Left lung (tissue), 10 donors: ENCODE results near the gene GNA12. TPM values are rescaled to one million over a fixed set of nuclear protein-coding genes. Genes with fewer than 3 reads are reported as not detected.
A peak's percentile ranks its signal among the peaks of the same experiment; 100 is the strongest.

Source experiments
- ATAC-seq: fragments of 200-7000 bp; cut with Tn5 transposase; one replicate; pipeline ENCODE4 v1.9.1; 2020; ENCODE audit warnings: moderate library complexity
- DNase-seq, 4 donors: peaks; one replicate each; pipeline ENCODE4 v3.0.0-alpha.2; 2013 to 2020
- H3K27ac ChIP-seq, 2 donors: fragments of 200-600 bp; sonication (generic) in 1 of 2; one replicate each; pipeline versions ENCODE4 v1.5.0 to v1.8.0; 2020 to 2021
- H3K27me3 ChIP-seq, 2 donors: fragments of 200-600 bp; sonication (generic) in 1 of 2; one replicate each; pipeline versions ENCODE4 v1.5.0 to v1.8.0; 2020 to 2021
- H3K36me3 ChIP-seq, 2 donors: fragments of 200-600 bp; sonication (generic) in 1 of 2; one replicate each; pipeline versions ENCODE4 v1.5.0 to v1.8.0; 2020 to 2021
- H3K4me1 ChIP-seq, 2 donors: fragments of 200-600 bp; one replicate each; pipeline ENCODE4 v1.8.0; 2021
- H3K4me3 ChIP-seq, 2 donors: fragments of 200-600 bp; sonication (generic) in 1 of 2; one replicate each; pipeline versions ENCODE4 v1.5.0 to v1.8.0; 2020 to 2021; ENCODE audit warnings: mild to moderate bottlenecking in 1 of 2
- H3K9me3 ChIP-seq, 2 donors: fragments of 200-600 bp; sonication (generic) in 1 of 2; one replicate each; pipeline versions ENCODE4 v1.5.0 to v1.8.0; 2020 to 2021
- intact Hi-C, 2 donors: fragments of 100-400 bp; cut with DNase I; formaldehyde crosslinking; loops; one replicate each; pipeline versions ENCODE4 v1.11.2 to v1.14.2; 2022
- polyA plus RNA-seq, 6 donors: library from polyadenylated mRNA; unstranded; fragments of 120-200 nt; gene quantifications; one replicate each; pipeline ENCODE4 v1.2.1, GENCODE V29; 2013; ENCODE audit not compliant: insufficient read length in 6 of 6
- total RNA-seq, 2 donors: library from RNA; stranded (reverse); fragmentation: NEBNext Ultra II Directional; extraction: Animal tissue kit (Norgen Biotek cat#: 25700); gene quantifications; one replicate each; pipeline ENCODE4 v1.2.1, GENCODE V29; 2021
- TF ChIP-seq, protein P1 (sequence below), 2 donors: fragments of 200-600 bp; sonication (generic) in 1 of 2; IDR thresholded peaks; one replicate each; pipeline versions ENCODE4 v1.5.0 to v1.8.0; 2021; ENCODE audit warnings: antibody characterized with exemption in 2 of 2
- donor health status: DM: no; HTN: yes; CAD: no.
- donor health status: DM: no; HTN: no; CAD: no.

The GNA12 gene
- total and polyA plus RNA-seq, 8 donors, result 48.7 to 67.5 (median 55.1) TPM

DNA sequence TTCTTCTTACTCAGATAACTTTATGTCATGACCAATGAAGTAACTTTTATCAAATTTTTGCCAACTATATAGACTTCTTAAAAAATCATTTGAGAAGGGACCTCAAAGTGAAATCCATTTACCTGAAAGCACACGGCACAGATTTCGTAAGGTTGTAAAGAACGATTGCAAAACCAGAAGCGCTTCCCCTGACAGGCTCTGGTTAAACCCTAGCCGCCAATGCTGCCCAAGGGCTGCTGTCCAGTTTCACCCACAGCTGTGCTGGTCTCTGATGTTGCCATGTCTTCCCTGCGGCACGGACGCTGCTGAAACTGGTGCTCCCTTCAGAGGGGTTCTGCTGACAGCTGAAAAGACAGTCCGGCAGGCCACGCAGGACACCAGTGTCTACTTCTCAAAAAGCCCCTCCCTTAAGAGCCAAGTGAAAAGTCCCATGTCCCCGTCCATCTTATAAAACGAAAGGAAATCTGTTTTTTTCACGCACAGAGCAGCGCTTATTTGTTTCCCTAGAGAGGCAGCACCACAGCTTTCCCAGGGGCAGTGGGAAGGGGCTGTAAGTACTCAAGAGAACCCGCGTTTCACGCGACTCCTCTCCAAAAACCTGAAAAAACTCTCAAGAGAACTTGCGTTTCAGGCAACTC, 32.5 kb downstream of the GNA12 start:
- Histone ChIP-seq H3K27ac (peak overlapping the region; percentile 33 to 43), H3K27me3 (no peaks in the 10 kb centered on the region), H3K4me3 (peak overlapping the region in 1 of 2 donors; percentile 16), H3K9me3 (no peaks in the 10 kb centered on the region), H3K36me3 (no peaks in the 10 kb centered on the region), H3K4me1 (peaks cover 0 to 46% of the 10 kb centered on the region in 2 donors)
- intact Hi-C loops, result no loop called here
- DNase-seq (peak in 2 of 4 donors; percentile 55 to 68), ATAC-seq (peak; percentile 90)
- TF ChIP-seq, protein P1, sequence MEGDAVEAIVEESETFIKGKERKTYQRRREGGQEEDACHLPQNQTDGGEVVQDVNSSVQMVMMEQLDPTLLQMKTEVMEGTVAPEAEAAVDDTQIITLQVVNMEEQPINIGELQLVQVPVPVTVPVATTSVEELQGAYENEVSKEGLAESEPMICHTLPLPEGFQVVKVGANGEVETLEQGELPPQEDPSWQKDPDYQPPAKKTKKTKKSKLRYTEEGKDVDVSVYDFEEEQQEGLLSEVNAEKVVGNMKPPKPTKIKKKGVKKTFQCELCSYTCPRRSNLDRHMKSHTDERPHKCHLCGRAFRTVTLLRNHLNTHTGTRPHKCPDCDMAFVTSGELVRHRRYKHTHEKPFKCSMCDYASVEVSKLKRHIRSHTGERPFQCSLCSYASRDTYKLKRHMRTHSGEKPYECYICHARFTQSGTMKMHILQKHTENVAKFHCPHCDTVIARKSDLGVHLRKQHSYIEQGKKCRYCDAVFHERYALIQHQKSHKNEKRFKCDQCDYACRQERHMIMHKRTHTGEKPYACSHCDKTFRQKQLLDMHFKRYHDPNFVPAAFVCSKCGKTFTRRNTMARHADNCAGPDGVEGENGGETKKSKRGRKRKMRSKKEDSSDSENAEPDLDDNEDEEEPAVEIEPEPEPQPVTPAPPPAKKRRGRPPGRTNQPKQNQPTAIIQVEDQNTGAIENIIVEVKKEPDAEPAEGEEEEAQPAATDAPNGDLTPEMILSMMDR (IDR thresholded peaks at IDR 0.05), result no peak

GRCh38 chr7:2810682-2811415, 33.3 kb downstream of the GNA12 start:
- intact Hi-C loops, result no loop called here
- ATAC-seq, result peak; percentile 6
- TF ChIP-seq, protein P1 (IDR thresholded peaks at IDR 0.05), result no peak

DNA sequence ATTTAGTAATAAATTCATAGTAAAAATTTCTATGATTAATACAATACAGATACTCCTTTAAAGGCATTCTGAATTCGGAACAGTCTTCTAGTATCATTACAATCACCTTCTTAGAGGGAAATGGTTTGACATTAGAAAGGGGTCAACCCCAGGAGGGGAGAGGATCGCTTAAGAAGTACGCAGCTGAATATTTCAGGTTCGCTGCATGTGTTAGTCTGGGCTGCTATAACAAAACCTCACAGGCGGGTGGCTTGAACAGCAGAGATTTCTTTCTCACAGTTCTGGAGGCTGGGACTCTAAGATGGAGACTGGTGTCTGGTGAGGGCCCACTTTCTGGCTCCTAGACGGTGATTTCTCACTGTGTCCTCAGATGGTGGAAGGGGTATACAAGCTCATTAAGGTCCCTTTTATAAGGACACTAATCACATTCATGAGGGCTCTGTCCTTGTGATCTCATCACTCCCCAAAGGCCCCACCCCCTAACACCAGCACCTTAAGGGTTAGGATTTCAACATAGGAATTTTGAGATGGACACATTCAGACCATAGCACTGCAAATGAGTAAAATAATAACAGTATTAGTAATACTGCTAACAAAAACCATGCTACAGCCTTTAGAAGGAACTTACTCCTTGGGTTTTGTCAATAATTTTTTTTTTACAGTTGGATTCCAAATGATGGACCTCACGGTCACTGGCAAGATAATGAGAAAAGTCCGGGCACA, 34.0 kb downstream of the GNA12 start:
- H3K9me3 ChIP-seq, result no peaks in the 10 kb centered on the region
- TF ChIP-seq, protein P1 (IDR thresholded peaks at IDR 0.05), result no peak
- H3K36me3 ChIP-seq, result no peaks in the 10 kb centered on the region
- H3K4me3 ChIP-seq, result no peak overlapping the region
- peaks cover 0 to 46% of the 10 kb centered on the region in 2 donors for H3K4me1 ChIP-seq
- ATAC-seq (no peak), DNase-seq (no peak)
- intact Hi-C loops, result no loop called here
- H3K27ac ChIP-seq, result no peak overlapping the region
- no peaks in the 10 kb centered on the region for H3K27me3 ChIP-seq

More at GRCh38 chr7:2810682-2811415, 33.3 kb downstream of the GNA12 start:
- H3K36me3 ChIP-seq, result no peaks in the 10 kb centered on the region
- no peaks in the 10 kb centered on the region for H3K27me3 ChIP-seq
- H3K4me3 ChIP-seq, result no peak overlapping the region
- H3K9me3 ChIP-seq, result no peaks in the 10 kb centered on the region
- H3K4me1 ChIP-seq, result peaks cover 0 to 46% of the 10 kb centered on the region in 2 donors
- DNase-seq, result no peak
- no peak overlapping the region for H3K27ac ChIP-seq

DNA sequence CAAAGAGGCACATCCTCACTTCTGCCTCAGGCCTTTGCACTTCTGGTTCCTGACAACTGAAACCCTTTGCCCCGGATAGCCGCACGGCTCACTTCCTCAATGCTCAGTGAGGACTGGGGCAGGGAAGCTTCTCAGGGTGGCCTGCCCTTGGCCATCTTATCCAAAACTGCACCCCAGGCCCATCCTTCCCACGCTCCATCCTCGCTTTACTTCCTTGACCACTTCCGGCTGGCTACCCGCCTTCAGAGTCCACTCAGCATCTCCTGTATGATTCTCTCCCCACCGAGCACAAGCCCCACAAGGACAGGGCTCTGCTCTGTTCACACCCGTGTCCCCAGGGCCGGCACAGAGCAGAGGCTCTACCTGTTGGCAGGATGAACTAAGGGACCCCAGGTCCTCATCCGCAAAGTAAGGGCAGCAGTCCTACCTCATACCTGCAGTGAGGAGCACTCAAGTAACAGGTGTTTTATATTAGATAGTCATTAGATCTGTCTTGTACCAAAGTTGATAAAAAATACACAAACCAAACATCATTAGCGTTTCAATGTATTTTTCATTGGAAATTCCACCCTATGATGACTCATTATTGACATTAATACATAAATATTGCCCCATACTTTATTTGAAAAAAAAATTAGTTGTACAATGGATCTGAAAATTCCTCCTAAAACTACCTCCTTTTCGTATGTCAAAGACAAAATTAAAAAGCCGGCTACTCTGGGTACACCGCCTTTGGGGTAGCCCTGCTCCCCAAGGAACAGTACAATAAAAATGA, 35.0 kb downstream of the GNA12 start:
- Histone ChIP-seq H3K27me3 (no peaks in the 10 kb centered on the region), H3K4me3 (no peak overlapping the region), H3K36me3 (no peaks in the 10 kb centered on the region), H3K27ac (no peak overlapping the region), H3K9me3 (no peaks in the 10 kb centered on the region), H3K4me1 (peaks cover 0 to 51% of the 10 kb centered on the region in 2 donors)
- peak; percentile 37 for ATAC-seq
- intact Hi-C loops, result no loop called here
- TF ChIP-seq, protein P1 (IDR thresholded peaks at IDR 0.05), result no peak
- DNase-seq, result peak in 1 of 4 donors; percentile 58
